GM19438 (cell line): ENCODE results near the gene RNU5D-1.

Experiments used
- ATAC-seq: cut with Tn5 transposase; IDR thresholded peaks from one replicate; pipeline ENCODE4 v1.9.1; 2021; ENCODE audit warnings: low read depth; ENCODE audit not compliant: unreplicated experiment

Gene RNU5D-1

DNA sequence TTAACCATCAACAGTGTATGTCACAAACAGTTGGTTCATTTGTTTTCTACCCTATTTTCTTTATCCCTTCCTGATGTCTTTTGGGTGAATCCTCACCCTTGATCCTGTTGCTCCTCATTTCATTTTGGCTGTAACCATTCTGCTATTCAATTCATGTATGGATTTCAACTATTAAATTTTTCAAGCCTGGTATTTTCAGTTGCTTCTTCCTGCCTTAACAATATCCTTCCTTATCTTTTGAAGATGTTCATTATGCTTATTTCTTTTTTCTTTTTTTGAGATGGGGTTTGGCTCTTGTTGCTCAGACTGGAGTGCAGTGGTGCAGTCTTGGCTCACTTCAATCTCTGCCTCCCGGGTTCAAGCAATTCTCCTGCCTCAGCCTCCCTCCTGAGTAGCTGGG lies 2.8 kb upstream of the RNU5D-1 start:
- ATAC-seq = no peak

DNA sequence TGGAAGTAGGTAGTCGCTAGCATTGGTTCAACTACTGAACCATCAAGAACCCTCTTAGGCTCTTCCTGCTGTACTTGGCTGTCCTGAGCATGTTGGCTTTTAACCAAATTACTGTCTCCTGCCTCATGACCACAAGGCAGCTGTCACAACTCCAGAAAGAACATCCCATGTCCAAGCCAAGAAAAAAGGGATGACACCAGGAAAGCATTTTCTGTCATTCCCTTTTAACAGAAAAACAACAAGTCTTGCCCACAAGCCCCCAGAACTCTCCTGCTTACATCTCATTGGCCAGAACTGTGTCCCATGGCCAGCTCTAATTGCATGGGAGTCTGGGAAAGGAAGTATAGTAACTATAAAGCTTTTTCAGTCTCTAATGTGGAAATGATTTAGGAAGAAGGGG lies 2.4 kb upstream of the RNU5D-1 start:
- ATAC-seq = no peak

DNA sequence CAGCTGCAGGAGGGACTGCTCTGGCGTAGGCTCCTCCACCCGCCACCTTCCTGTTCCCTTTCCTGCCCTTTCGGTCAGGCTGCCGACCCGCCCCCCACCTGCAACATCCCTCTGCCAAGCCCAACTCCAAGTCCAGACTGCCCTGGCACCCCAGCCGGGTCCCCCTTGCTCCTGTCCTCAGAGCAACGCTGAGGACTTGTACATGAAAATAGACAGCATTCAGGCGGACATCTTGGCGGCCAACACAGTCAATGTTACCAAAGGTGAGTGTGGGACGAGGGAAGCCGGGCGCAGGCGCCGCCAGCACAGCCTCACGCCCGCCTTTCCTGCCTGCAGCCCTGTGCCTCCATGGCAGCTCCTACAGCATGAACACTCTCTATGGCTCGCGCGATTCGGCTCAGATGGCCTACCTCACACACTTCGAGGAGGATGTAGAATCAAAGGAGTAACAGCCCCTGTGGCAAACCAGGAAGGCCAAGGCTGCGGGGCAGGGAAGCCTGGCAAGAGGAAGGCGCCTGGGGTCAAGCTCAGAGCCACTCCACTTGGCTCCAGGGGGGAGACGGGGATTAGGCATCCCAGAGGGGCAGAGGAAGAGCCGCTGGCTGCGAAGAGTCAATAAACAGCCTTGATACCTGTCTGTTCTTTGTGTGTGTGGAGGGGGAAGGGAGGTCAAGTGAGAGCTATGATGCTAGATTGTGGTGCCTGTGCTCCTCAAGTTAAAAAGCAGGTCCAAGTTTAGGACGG lies 5.8 kb downstream of the RNU5D-1 start:
- ATAC-seq = no peak

DNA sequence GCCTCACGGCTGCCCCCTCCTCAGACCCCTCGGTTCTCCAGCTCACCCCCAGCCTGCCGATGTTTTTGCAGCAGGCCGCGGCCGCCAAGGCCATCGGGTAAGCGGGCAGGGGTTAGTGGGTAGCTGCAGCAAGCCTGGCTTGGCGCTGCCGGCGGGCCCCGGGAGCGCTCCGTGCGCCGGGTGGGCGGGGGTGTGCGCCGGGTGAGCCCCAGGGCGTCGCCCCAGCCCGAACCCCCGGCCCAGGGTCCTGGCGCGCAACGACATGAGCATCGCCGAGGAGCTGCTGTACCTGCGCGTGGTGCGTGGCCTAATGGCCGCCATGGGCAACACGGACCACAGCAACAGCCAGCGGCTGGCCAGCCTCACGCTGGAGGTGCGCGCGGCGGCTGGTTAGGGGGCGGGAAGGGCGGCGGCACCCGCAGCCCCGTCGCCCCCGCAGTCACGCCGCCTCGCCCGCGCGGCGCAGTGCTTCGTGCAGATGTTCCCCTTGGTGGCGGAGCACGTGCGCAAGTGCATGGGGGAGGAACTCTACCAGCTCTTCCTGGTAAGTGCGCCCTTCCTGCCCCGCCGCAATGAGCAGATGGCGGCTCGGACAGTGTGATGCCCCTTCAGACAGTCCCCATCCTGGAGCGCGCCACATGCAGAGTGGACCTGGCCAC lies 6.5 kb downstream of the RNU5D-1 start:
- no peak for ATAC-seq

DNA sequence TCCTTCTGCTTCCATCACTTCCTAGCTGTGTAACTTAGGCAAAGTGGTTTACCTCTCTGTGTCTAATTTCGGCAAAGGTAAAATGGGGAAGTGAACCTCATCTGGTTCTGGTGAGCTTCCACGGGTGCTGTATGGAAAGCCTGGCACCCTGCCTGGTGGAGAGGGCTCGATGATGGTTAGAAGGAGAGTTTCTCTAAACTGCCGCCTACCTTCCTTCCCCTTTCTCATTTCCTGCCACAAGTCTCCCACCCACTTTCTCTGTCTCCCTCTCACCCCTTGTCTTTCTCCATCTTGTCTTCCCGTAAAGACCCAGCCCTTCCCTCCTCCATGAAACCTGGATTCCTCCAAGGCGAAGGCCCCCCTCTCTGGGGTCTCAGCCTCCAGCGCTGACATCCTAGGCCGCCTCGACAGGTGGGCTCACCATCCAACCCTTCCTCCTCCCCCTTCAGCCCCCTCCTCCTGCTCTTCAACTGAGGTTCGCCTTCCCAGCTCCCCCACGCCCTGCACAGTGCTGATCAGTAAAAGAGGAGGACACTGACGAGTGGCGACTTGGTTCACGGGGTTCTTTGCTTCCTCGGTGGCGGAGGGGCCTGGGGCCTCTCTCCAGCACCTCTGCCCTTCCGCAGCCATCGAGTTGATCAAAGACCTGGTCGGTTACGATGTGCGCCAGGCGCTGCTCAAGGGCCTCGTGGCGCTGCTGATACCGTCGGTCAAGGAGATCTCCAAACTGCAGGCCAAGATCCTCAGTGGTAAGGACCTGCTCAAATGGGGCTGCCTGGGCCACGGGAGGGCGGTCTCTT lies 7.3 kb downstream of the RNU5D-1 start:
- ATAC-seq = no peak

DNA sequence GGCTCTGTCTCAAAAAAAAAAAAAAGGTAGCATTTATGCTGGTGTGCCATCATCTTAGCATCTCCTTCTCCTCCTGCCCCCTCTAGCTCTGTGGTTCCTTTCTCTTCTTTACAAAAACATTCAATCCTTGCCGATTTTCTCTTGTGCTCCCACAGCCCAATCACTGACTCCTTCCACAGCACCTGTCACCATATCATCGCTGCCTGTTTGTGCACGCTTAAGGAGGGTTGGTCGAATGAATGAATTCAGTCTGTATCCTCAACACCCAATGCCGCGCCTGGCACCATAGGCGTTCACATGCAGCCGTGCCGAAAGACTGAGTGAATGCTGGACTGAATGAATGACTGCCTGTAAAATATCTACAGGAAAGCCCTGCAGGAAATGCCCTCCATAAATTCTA lies 7.9 kb downstream of the RNU5D-1 start:
- no peak for ATAC-seq

DNA sequence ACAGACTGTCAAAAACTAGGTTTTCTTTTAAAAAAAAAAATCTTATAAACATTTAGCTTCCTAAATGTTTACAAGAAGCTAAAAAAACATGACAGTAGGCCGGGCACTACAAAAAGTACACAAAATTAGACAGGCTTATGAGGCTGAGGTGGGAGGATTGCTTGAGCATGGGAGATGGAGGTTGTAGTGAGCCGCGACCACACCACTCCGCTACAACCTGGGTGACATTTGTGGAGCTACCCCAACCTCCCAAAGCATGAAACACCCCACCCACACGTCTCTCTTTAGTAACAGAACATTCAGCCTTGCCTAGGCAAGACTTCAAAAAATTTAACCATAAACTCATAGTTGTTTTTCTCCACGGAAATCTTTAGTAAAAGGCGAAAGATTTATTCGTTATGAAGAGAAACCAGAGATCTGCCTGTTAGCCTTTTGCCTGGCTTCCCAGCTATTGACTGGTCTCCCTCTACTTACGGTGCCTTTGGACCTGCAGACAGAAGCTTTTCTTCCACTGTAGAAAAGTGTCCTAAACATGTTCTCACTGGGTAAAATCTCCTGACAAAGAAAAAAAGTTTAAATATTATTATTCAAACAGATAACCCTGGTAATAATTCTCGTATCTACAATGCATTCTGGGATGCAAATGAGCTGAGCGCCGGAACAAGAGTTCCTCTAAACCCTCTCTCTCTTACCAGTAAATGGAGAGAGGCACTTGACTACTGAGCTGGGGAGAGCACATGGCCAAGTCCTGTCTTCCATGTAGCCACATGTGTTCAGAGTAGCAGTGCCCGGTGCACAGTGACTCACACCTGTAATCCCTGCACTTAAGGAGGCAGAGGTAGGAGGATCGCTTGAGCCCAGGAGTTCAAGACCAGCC lies 9.2 kb downstream of the RNU5D-1 start:
- peak; percentile 61 for ATAC-seq

DNA sequence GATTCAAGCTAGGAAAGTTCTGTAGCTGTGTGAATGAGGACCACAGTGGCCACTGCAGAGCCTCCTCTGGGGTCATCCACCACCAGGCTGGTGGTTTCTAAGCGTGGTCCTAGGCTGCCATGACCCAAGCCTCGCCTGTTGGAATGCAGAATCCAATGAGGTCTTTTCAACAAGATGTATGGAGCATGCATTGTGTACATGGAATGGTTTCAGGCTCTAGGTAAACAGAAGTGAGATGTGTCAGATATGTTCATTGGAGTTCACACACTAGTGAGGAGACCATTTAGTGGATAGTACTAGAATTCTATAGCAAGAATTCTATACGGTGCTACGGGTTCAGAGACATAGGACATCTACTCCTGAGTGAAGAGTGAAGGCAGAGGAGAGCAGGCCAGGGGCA lies 10.7 kb downstream of the RNU5D-1 start:
- no peak for ATAC-seq

DNA sequence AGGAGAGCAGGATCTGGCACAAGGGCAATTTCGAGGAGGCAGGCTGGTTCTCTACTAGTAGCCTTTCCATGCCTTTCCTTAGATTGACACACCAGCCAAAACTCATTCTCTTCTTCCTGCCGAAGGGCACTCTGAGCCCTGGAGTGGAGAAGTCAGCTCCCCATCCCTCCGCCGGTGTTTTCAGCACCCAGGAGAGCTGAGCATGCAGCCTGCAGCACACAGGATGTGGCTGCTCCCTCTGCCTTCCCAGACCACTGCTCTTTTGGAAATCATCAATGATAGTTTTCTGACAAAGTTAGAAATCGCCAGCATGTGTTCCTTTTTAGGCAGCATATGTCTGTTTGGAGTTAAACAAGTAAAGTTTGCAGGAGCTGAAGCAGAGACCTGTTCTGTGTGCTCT lies 11.7 kb downstream of the RNU5D-1 start:
- ATAC-seq = no peak

DNA sequence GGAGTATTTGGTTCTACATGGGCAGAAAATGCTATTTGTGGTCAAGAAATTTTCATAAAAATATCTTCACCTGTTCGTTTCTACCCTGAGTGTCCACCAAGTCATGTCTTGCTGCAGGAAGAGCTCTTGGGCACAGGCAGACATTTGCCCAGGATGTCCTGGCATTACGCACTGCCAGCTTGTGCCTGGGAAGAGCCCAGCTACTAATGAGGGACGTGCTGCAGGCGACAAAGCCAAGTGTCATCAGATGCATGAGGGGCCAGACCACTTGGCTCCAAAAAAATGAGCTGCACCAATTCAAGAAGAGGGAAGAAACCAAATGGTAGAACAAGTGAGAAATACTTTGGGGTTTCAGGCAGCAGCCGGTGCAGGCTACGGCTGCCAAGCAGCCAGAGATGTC lies 12.9 kb downstream of the RNU5D-1 start:
- no peak for ATAC-seq

DNA sequence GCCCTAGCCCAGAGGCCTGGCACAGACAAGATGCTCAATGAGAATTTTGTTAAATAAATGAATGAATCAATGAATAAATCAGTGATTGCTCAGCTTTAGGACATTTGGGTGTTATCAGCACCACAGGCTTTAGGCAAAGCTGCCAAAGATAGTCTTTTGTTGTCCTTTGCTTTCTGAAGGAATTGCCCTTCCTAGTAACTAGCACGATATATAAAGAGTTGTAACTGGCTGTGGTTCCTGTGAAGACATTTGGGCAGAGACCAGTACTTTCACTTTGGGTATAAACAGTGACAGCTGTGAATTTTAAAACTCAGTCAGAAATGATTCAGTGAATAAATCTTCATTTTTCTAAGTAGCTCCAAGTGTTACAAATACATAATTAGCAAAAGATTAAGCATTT lies 13.3 kb downstream of the RNU5D-1 start:
- ATAC-seq = no peak

DNA sequence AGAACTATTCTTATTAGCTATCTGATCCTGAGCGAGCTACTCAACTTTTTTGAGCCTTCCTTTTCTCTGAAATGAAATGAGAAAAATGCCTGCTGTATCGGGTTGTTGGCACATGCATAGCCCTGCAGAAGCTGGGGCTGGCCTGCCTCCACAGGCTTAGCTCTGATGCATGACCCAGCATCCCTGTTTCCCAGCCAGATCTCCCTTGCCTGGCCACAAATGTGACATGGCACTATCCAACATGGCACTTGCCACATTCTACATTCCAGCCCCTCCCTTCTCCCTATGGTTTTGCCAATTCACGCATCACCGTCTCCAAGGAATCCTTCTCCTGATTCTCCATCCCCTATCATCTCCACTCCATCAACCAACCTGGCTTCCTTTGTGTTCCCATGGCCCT lies 13.8 kb downstream of the RNU5D-1 start:
- ATAC-seq = no peak

DNA sequence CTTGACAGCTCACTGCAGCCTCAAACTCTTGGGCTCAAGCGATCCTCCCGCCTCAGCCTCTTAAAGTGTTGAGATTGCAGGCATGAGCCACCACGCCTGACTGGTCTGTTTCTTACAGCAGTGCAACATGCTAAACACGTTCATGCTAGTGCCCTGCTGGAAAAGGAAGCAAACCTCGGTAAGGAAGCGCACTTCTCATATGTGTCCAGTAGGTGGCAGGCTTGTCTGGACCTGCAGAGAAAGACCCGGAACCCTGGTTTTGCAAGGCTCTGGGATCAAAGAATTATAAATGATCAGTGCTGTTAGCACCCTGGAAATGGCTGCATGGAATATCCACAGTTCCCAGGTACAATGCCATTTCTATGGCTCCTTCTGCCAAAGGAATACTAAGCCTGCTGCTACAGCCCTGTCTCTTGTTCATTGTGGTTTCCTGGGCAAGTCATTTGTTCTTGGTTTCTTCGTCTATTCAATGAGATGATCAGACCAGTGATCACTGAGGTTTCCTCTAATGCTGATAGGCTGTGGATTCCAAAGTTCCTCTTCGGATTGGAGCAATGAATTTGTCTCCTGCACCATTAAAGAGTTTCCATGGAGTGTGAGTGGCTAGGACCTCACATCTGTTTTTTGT lies 15.9 kb downstream of the RNU5D-1 start:
- no peak for ATAC-seq

DNA sequence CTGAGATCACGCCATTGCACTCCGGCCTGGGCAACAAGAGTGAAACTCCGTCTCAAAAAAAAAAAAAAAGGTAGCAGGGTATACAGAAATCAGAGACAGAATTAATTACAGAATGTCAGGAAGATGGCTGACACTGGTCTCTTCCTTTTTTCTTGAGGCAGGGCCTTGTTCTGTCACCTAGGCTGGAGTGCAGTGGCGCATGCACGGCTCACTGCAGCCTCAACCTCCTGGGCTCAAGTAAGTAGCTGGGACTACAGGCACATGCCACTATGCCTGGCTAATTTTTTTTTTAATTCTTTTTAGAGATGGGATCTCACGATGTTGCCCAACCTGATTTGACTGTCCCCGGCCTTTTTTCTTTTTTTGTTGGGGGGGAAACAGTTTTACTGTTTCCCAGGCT lies 16.4 kb downstream of the RNU5D-1 start:
- no peak for ATAC-seq

DNA sequence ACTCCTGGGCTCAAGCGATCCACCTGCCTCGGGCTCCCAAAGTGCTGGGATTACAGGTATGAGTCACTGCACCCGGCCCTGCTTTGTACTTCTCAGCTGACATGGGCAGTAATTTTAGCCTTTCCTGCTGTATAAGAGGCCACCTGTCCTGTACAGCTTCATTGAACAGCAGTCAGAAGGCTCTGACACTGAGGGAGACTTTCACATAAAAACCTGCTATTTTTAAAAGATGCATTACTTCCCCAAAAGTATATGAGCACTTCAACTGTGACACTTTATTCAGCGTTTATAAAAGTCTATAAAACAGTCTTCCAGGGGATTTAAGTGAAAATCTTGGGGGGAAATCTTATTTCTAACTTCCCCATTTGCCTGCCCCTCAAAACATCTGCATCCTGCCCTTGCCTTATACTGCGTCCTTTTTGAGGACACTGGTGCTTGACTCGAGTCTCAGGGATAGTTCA lies 17.6 kb downstream of the RNU5D-1 start:
- no peak for ATAC-seq

DNA sequence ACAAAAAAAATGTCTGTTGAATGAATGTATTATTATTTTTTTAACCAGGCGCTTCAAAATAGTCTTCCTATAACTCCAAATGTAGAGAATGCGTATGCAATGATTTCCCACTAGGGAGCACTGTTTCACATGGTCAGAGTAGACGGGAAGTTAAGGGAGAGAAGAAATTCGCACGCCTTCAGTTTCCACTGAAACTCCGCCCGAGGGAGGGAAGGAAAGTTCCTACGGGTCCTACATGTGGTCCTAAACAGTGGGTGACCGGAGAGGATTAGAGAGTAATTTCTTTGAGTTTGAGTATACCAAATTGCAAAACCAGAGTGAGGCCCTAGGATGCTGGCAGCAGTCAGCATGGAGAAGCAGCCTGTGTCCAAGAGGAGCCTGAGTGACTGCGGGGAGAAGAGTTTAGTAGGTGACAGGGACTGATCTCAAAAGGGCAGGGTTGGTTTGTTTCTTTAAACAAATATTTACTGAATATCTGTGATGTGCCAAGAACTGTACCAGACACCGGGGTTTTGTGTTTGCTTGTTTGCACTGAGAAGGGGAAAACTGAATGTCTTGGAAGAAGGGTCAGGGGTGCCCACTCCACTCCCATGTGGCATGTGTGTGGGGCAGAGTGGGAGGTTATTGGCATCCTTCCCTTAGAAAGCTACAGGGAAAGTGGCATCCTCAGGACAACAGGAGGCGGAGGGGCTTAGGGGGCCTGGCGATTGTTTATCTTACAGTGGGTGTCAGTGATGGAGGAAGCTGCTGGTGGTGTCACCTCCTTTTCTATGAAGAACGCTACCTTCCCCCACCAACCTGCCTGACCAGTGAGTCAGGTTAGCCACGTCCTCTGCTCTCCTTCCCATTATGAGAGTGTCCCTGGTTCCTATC lies 22.8 kb downstream of the RNU5D-1 start:
- ATAC-seq = no peak

DNA sequence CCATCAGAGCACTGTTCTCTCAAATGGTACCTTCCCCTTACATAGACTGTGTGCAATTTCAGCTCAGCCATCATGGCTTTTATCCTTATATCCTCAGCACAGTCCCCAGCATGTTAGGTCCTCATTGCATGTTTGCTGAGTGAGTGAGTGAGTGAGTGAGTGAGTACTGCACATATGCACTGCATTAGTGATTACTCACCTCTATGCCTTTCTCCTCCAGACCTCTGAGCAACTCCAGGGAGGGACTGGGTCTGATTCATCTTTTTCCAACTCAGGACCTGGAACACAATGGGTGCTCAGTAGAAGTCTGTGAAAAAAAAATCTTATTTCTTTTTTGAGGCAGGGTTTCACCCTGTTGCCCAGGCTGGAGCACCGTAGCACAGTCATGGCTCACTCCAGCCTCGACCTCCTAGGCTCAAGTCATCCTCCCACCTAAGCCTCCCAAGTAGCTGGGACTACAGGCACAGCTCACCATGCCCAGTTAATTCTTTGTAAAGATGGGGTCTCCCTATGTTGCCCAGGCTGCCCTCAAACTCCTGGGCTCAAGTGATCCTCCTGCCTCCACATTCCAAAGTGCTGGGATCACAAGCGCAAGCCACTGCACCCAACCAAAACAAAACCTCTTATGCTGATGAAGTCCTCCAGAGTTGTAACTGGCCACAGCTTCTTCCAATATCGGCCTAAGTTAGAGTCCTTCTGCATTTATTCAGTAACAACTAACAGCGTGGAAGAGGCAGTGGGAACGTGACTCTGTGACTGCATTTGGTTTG lies 23.7 kb downstream of the RNU5D-1 start:
- ATAC-seq = no peak

DNA sequence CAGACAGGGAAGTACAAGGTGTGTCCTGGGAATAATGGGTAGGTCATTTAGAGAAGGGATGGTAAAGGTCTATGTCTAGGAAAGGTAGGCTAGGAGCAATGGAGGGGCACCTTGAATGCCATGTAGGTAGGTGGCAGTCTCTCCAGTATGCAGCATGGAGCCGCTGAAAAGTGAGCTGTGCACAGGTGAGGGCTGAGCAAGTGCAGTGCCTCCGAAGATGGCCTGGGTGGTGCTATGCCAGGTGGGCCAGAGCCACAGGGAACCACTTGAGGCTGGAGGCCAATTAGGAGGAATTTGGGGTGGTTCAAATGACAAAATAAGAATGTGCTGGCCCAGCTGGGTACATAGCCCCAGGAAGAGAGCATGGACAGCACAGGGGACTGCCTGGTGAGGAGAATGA lies 25.0 kb downstream of the RNU5D-1 start:
- no peak for ATAC-seq
